GM12878 (cell line): Measurements from ENCODE around the gene INTS2. TPM values are rescaled to one million over a fixed set of nuclear protein-coding genes. Genes with fewer than 3 reads are reported as not detected.

Experiments
- ATAC-seq: fragments of 200-7000 bp; cut with Tn5 transposase; 3 replicates; pipeline ENCODE4 v1.9.1; 2020; ENCODE audit warnings: mild to moderate bottlenecking, moderate library complexity
- BruUV-seq: library from RNA; stranded (reverse); fragments of 400-500 nt; replicated peaks from 2 replicates; lab custom pipeline; 2021; lab: Mats Ljungman, UMichigan
- CTCF ChIA-PET: fragments of 300-600 bp; sonication (Branson Sonifier 250); formaldehyde crosslinking; extraction: SDS; loops from one replicate; lab custom pipeline; 2021; ENCODE audit warnings: inconsistent platforms; lab: Yijun Ruan, JAX
- POLR2A ChIA-PET: fragments of 350-600 bp; formaldehyde crosslinking; extraction: SDS; loops from one replicate; lab custom pipeline; 2021; ENCODE audit warnings: inconsistent platforms; lab: Charles Lee
- RAD21 ChIA-PET: fragments of 300-600 bp; sonication (Branson Sonifier 250); formaldehyde crosslinking; loops from one replicate; lab custom pipeline; 2023; ENCODE audit warnings: antibody characterized with exemption; ENCODE audit not compliant: unreplicated experiment; lab: Charles Lee
- SMC1A ChIA-PET: fragments of 300-600 bp; sonication (Branson Sonifier 250); formaldehyde crosslinking; loops from one replicate; lab custom pipeline; 2023; ENCODE audit not compliant: unreplicated experiment, uncharacterized antibody; lab: Charles Lee
- DNase-seq: peaks from one replicate; pipeline ENCODE4 v3.0.0-alpha.2; 2011; ENCODE audit warnings: low read depth, low spot score
- FAIRE-seq: peaks from 3 replicates; lab custom pipeline; 2011; peaks lifted over from hg19 to GRCh38; lab: Jason Lieb, UNC
- H2AFZ ChIP-seq: 2 replicates; pipeline ENCODE4 v1.6.0; 2011; ENCODE audit warnings: low read depth, low read length, control low read depth; ENCODE audit not compliant: control insufficient read depth
- H3K27ac ChIP-seq: 2 replicates; pipeline ENCODE4 v1.5.1; 2011; ENCODE audit warnings: control low read depth; ENCODE audit not compliant: control insufficient read depth, insufficient read depth
- H3K27me3 ChIP-seq, 2 experiments: replicated peaks in 1 of 2; 2 replicates each; pipeline versions ENCODE4 v1.6.0 to v1.6.1; 2011; ENCODE audit warnings: low read length in 1 of 2; ENCODE audit not compliant: control insufficient read depth in 2 of 2, insufficient read depth in 2 of 2
- H3K36me3 ChIP-seq, 2 experiments: 2 replicates each; pipeline ENCODE4 v1.5.1; 2011; ENCODE audit warnings: low read length in 1 of 2; ENCODE audit not compliant: control insufficient read depth in 2 of 2, insufficient read depth in 2 of 2
- H3K4me1 ChIP-seq: 2 replicates; pipeline ENCODE4 v1.6.1; 2011; ENCODE audit warnings: mild to moderate bottlenecking, low read length, moderate library complexity, mixed read lengths; ENCODE audit not compliant: control insufficient read depth, insufficient read depth
- H3K4me2 ChIP-seq: 2 replicates; pipeline ENCODE4 v1.6.0; 2011; ENCODE audit warnings: control low read depth; ENCODE audit not compliant: control insufficient read depth, insufficient read depth
- H3K4me3 ChIP-seq: fragments of 200-600 bp; sonication (generic); 2 replicates; pipeline ENCODE4 v1.5.1; 2016
- H3K79me2 ChIP-seq: 2 replicates; pipeline ENCODE4 v1.6.0; 2011; ENCODE audit warnings: low read length; ENCODE audit not compliant: control insufficient read depth, insufficient read depth
- H3K9ac ChIP-seq: 2 replicates; pipeline ENCODE4 v1.8.0; 2011; ENCODE audit warnings: low read length, control low read depth, mixed read lengths; ENCODE audit not compliant: control insufficient read depth, insufficient read depth
- H3K9me3 ChIP-seq: replicated peaks from 3 replicates; pipeline ENCODE4 v1.5.1; 2011; ENCODE audit warnings: mild to moderate bottlenecking, low read length; ENCODE audit not compliant: control insufficient read depth, insufficient read depth
- H4K20me1 ChIP-seq: 2 replicates; pipeline ENCODE4 v1.6.0; 2011; ENCODE audit not compliant: control insufficient read depth, insufficient read depth
- ASH2L ChIP-seq: fragments of 300-600, 200-600 bp; sonication (generic); IDR thresholded peaks from 2 replicates; pipeline ENCODE4 v1.6.1; 2017; ENCODE audit warnings: low read depth, mild to moderate bottlenecking, borderline replicate concordance
- EZH2 ChIP-seq: IDR thresholded peaks from 2 replicates; pipeline ENCODE4 v1.6.1; 2012; ENCODE audit warnings: low read depth, mild to moderate bottlenecking, control low read depth, inconsistent platforms, low read length, borderline replicate concordance; ENCODE audit not compliant: control insufficient read depth
- NFXL1 ChIP-seq: fragments of 450-650 bp; IDR thresholded peaks from 2 replicates; pipeline ENCODE4 v1.6.1; 2017; ENCODE audit warnings: antibody characterized with exemption, mild to moderate bottlenecking, borderline replicate concordance
- RELB ChIP-seq: fragments of 450-650 bp; IDR thresholded peaks from 2 replicates; pipeline ENCODE4 v1.6.1; 2017; ENCODE audit warnings: low read depth, mild to moderate bottlenecking, moderate library complexity
- SKIL ChIP-seq: fragments of 450-650 bp; IDR thresholded peaks from 2 replicates; pipeline ENCODE4 v1.6.1; 2017; ENCODE audit warnings: mild to moderate bottlenecking, low read depth, inconsistent platforms; ENCODE audit not compliant: poor library complexity, severe bottlenecking
- WGBS: methylation state at CpG from one replicate; pipeline ENCODE4 v1.1.6; 2016; ENCODE audit warnings: low lambda C conversion rate; ENCODE audit not compliant: insufficient replicate concordance, insufficient coverage; ENCODE audit errors: missing lambda C conversion rate; 5-methylcytosine and 5-hydroxymethylcytosine counted together
- in situ Hi-C: fragments of 300-500 bp; cut with MboI; formaldehyde crosslinking; loops from 9 replicates; pipeline ENCODE4 v1.14.3; 2018; ENCODE audit warnings: mixed read lengths
- intact Hi-C: fragments of 100-400 bp; cut with micrococcal nuclease; formaldehyde crosslinking; loops from one replicate; pipeline ENCODE4 v1.14.2; 2022; ENCODE audit not compliant: unreplicated experiment
- polyA plus RNA-seq, 11 experiments: library from polyadenylated mRNA; depleted of rRNA in 4 of 11; unstranded in 6 of 11; stranded (reverse) in 5 of 11; fragments of >200 nt; fragmentation: Nextera tagmentation in 4 of 11; fragmentation: Illumina TruSeq in 1 of 11; extraction: Ambion mirVana in 4 of 11; extraction: Trizol in 1 of 11; gene quantifications; 1 replicate in 1 of 11; 2 replicates in 10 of 11; pipeline versions ENCODE4 v1.2.1 to v1.2.3, GENCODE V29; 2011 to 2016; ENCODE audit warnings: inconsistent platforms in 2 of 11, missing spikeins in 2 of 11, low read depth in 1 of 11
- total RNA-seq, 4 experiments: library from RNA; depleted of rRNA in 3 of 4; stranded (reverse); fragments of >200 nt in 3 of 4; fragmentation: Illumina TruSeq in 1 of 4; extraction: Trizol in 1 of 4; gene quantifications; 2 replicates each; pipeline versions ENCODE4 v1.2.1 to v1.2.3, GENCODE V29; 2013 to 2021

The INTS2 gene
- total and polyA plus RNA-seq, 10 of the 15 experiments (the other 5 are each of a cell fraction or from before 2014, with no cell fraction given) = 2.8 to 22.2 (median 11.6) TPM

GRCh38 chr17:61903251-61903650 is 24.5 kb downstream of the INTS2 start:
- no peaks in the 10 kb centered on the region for H4K20me1 ChIP-seq
- intact Hi-C loops = no loop called here
- peaks cover 2 to 27% of the 10 kb centered on the region in 2 experiments for H3K36me3 ChIP-seq
- ChIA-PET RAD21 (interaction anchor here (1.1 to 3.6 kb wide), 2 partner anchors 163 to 206 kb away, joined by 4 to 27 read pairs; no protein-coding TSS in a partner anchor), POLR2A (interaction anchor here (0.6 kb wide), 2 partner anchors 11 to 103 kb away, joined by 3 to 7 read pairs; no protein-coding TSS in a partner anchor), SMC1A (interaction anchor here (0.7 to 2.6 kb wide), 3 partner anchors 42 to 208 kb away, joined by 3 to 15 read pairs (median 6); no protein-coding TSS in a partner anchor), CTCF (interaction anchor here (0.6 to 3.2 kb wide), 2 partner anchors 206 to 210 kb away, joined by 3 to 30 read pairs; no protein-coding TSS in a partner anchor)
- no peak overlapping the region for H3K9ac ChIP-seq
- no peak overlapping the region for H3K4me3 ChIP-seq
- no TSS peak for BruUV-seq
- no peaks in the 10 kb centered on the region for H3K79me2 ChIP-seq
- WGBS = 96% methylated on average over 3 of the region's 3 CpGs
- H3K4me2 ChIP-seq = no peak overlapping the region
- no peak for FAIRE-seq
- ATAC-seq = no peak
- no peak overlapping the region for H2AFZ ChIP-seq
- no peaks in the 10 kb centered on the region for H3K9me3 ChIP-seq
- no peaks in the 10 kb centered on the region for H3K27me3 ChIP-seq
- no peak for TF ChIP-seq ASH2L
- peak; percentile 65; the same call in 1 of the 2 replicates for TF ChIP-seq NFXL1
- TF ChIP-seq SKIL = no peak
- TF ChIP-seq EZH2 = no peak
- no peak for TF ChIP-seq RELB
- in situ Hi-C loops = no loop called here
- H3K27ac ChIP-seq = no peak overlapping the region
- no peak for DNase-seq
- H3K4me1 ChIP-seq = no peaks in the 10 kb centered on the region
